Testis (tissue), 3 donors: Measurements from ENCODE around the gene SLC52A1. TPM values are rescaled to one million over a fixed set of nuclear protein-coding genes. Genes with fewer than 3 reads are reported as not detected.
A peak's percentile ranks its signal among the peaks of the same experiment; 100 is the strongest.

ENCODE experiments used
- DNase-seq: peaks from one replicate; pipeline ENCODE4 v3.0.0-alpha.2; 2019
- H3K27ac ChIP-seq, 2 donors: fragments of 200-600 bp; sonication (generic); one replicate each; pipeline ENCODE4 v1.5.1; 2019
- H3K27me3 ChIP-seq: fragments of 200-600 bp; sonication (generic); one replicate; pipeline ENCODE4 v1.5.1; 2019
- H3K36me3 ChIP-seq: fragments of 200-600 bp; sonication (generic); one replicate; pipeline ENCODE4 v1.5.1; 2017; ENCODE audit warnings: low read depth; ENCODE audit errors: missing control alignments
- H3K4me1 ChIP-seq: fragments of 200-600 bp; sonication (generic); one replicate; pipeline ENCODE4 v1.5.1; 2019
- H3K4me3 ChIP-seq, 2 donors: fragments of 200-600 bp; sonication (generic); one replicate each; pipeline ENCODE4 v1.5.1; 2017 to 2019
- H3K9me3 ChIP-seq: fragments of 200-600 bp; sonication (generic); one replicate; pipeline ENCODE4 v1.5.1; 2017
- POLR2A ChIP-seq: fragments of 450-650 bp; IDR thresholded peaks from one replicate; pipeline ENCODE4 v1.6.1; 2017; ENCODE audit warnings: antibody characterized with exemption, mild to moderate bottlenecking, moderate library complexity
- WGBS, 2 donors: methylation state at CpG; one replicate each; pipeline ENCODE4 v1.1.5; 2018; 5-methylcytosine and 5-hydroxymethylcytosine counted together
- intact Hi-C: fragments of 100-400 bp; cut with DNase I; formaldehyde crosslinking; loops from one replicate; pipeline ENCODE4 v1.15.1; 2023; ENCODE audit warnings: low total_unique reads
- polyA plus RNA-seq: library from polyadenylated mRNA; stranded (reverse); fragments of 350-450 nt; fragmentation: Illumina TruSeq; extraction: RNeasy Lipid Tissue Mini Kit (QIAGEN cat#74804); gene quantifications from one replicate; pipeline ENCODE4 v1.2.3, GENCODE V29; 2014; ENCODE audit warnings: low read depth, low replicate concordance; ENCODE audit not compliant: insufficient read depth
- total RNA-seq, 2 donors: library from RNA; depleted of rRNA; stranded (reverse); fragments of >200 nt; gene quantifications; one replicate each; pipeline ENCODE4 v1.2.3, GENCODE V29; 2016
- TF ChIP-seq, protein P1 (sequence below), 3 experiments: fragments of 450-650 bp in 2 of 3; fragments of 200-600 bp in 1 of 3; sonication (generic) in 1 of 3; IDR thresholded peaks; one replicate each; pipeline ENCODE4 v1.5.1; 2016 to 2019; ENCODE audit warnings: antibody characterized with exemption in 3 of 3, mild to moderate bottlenecking in 2 of 3, moderate library complexity in 1 of 3

SLC52A1 gene
- total and polyA plus RNA-seq, 3 donors from 2014 or later: 0.50 to 1.7 (median 0.99) TPM

DNA sequence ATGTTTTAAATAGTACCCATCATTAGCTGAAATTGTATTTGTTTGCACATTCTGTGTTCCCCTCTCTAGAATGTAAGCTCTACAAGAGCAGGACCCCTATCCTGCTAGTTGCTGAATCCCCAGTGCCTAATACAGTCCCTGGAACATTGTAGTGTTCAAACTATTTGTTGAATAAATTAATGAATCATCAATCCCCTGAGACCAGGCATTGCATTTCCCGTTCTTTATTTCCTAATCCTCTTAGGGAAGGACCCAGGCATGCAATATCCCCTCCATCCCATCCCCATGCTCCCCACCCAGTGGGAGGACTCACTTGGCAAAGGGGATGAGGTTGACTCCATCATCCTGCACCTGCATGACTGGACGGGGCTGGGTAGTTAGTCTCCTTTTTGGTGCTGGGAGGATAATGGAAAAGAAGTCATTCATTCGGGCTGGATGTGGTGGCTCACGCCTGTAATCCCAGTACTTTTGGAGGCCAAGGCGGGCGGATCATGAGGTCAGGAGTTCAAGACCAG lies 41.1 kb downstream of the SLC52A1 start:
- H3K4me3 ChIP-seq: no peak overlapping the region
- no peaks in the 10 kb centered on the region for H3K27me3 ChIP-seq
- no peak for DNase-seq
- H3K27ac ChIP-seq: no peak overlapping the region
- 87 to 89% methylated on average over 6 of the region's 6 CpGs for WGBS, 2 donors
- H3K4me1 ChIP-seq: peaks cover 8% of the 10 kb centered on the region
- H3K9me3 ChIP-seq: no peaks in the 10 kb centered on the region
- intact Hi-C loops: no loop called here
- no peak for TF ChIP-seq POLR2A
- TF ChIP-seq, protein P1, sequence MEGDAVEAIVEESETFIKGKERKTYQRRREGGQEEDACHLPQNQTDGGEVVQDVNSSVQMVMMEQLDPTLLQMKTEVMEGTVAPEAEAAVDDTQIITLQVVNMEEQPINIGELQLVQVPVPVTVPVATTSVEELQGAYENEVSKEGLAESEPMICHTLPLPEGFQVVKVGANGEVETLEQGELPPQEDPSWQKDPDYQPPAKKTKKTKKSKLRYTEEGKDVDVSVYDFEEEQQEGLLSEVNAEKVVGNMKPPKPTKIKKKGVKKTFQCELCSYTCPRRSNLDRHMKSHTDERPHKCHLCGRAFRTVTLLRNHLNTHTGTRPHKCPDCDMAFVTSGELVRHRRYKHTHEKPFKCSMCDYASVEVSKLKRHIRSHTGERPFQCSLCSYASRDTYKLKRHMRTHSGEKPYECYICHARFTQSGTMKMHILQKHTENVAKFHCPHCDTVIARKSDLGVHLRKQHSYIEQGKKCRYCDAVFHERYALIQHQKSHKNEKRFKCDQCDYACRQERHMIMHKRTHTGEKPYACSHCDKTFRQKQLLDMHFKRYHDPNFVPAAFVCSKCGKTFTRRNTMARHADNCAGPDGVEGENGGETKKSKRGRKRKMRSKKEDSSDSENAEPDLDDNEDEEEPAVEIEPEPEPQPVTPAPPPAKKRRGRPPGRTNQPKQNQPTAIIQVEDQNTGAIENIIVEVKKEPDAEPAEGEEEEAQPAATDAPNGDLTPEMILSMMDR (IDR thresholded peaks at IDR 0.05): no peak
- no peaks in the 10 kb centered on the region for H3K36me3 ChIP-seq

DNA sequence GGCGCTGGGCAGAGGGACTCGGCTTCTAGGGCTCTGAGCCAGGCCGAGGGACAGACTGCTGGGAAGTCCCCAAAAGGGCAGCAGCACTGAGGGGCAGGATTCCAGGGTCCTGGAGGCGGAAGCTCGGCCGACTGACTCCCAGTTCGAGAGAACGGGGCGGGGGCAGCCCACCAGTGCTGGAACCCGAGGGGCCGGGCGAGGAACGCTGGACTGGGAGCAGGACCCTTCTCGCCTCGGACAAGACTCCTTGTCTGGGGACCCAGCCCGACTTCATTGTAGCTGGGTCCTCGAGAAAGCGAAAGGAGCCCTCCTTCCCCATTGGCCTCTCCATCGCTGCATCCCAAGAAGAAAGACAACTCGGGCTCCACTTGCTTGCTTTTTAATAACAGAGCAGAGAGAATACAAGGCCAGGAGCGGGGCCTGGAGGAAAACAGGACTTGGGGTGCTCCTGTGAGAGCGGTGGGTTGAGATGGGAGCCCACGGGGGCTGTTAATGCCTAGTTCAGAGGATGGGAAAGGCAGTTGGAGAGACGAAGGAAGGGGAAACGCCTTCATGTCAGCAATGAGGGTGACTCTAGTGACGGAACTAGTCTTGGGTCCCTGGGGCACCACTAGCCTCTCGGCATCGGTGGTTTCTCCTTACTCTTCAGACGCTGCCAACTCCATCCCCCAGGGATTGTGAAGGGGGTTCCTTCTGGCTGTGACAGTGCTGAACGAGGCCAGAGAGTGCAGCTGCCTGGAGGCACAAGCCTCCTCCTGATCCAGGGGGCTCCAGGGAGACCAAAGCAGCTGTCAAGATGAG lies 47.3 kb downstream of the SLC52A1 start:
- peaks cover 20% of the 10 kb centered on the region for H3K4me1 ChIP-seq
- no peak for DNase-seq
- no peak for TF ChIP-seq POLR2A
- TF ChIP-seq, protein P1 (IDR thresholded peaks at IDR 0.05): no peak
- intact Hi-C loops: no loop called here
- peak overlapping the region; percentile 91 to 96 for H3K27ac ChIP-seq
- no peaks in the 10 kb centered on the region for H3K36me3 ChIP-seq
- H3K9me3 ChIP-seq: no peaks in the 10 kb centered on the region
- H3K4me3 ChIP-seq: peak overlapping the region; percentile 79 to 84
- WGBS, 2 donors: 1 to 4% methylated on average over 15 to 30 of the region's 30 CpGs
- no peaks in the 10 kb centered on the region for H3K27me3 ChIP-seq

DNA sequence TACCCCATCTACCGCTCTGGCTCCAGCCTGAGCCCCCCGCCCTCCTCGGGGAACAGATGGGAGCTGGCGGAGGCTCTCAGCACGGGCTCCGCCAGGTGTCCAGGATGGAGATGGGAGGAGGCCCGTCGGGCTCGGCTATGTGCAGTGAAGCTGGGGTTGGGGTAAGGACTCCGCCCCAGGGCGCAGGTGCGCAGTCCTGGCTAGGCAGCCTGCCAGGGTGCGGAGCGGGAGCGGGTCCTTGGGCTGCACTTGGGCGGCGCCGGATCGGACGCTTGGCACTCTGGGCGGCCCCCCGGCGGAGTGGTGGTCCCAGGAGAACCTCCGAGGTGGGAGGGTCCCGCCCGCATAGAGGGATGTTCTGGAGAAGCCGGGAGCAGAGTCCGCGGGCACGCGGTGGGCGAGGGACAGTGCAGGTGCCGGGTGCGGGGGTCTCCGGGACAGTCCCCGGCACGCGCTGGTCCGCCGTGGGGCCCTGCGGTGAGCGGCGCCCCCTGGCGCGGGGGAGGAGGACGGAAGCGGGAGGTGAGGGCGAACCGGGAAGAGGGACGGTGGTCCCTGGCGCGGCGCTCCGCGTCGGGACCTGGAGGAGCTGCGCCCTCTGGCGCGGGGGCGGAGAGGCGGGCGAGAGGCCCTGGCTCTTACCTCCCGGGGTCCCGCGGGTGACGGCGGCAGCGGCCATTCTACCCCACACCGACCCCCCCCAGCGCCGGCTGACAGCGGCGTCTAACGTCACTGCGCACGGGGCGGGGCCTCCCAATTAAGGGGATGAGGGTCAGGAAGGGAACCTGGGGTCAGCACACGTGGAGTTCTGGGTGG lies 48.1 kb downstream of the SLC52A1 start, which contains the start of gene CAMTA2:
CAMTA2 (minus strand) TSS at position 725 of the 816 bp plus-strand sequence. CDS start 1,453 bp downstream, outside the sequence.
- intact Hi-C loops: no loop called here
- Histone ChIP-seq H3K9me3 (no peaks in the 10 kb centered on the region), H3K36me3 (no peaks in the 10 kb centered on the region), H3K4me1 (peaks cover 20% of the 10 kb centered on the region), H3K4me3 (peak within 1 kb of the TSS; percentile 79 to 84), H3K27ac (peak within 1 kb of the TSS; percentile 91 to 96), H3K27me3 (no peaks in the 10 kb centered on the region)
- 0 to 1% methylated on average over 28 to 66 of the region's 78 CpGs for WGBS, 2 donors
- peak; percentile 94 for DNase-seq
- TF ChIP-seq, protein P1 (IDR thresholded peaks at IDR 0.05): peak; percentile 49 to 70 (median 67)
- peak; percentile 45 for TF ChIP-seq POLR2A

DNA sequence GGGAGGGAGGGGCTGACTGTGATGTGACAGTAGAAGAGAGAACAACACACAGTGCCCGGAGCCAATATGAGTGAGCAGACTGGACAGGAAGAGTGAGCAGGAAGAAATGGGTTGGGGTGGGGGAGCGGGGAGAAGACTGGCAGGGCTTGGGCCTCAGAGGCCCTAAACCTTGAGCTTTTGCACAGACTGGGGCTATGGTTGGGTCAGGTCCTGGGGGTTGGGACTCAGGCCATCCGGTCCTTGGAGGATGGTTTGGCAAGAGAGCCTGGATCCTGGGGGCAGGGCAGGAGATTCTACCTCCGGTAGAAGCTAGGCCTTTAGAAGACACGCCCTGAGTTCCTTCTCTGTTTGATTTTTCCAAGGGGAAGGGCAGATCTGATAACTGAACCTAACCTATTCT lies 48.8 kb downstream of the SLC52A1 start:
- Histone ChIP-seq H3K4me1 (peaks cover 20% of the 10 kb centered on the region), H3K9me3 (no peaks in the 10 kb centered on the region), H3K27ac (peak overlapping the region; percentile 91 to 96), H3K36me3 (no peaks in the 10 kb centered on the region), H3K27me3 (no peaks in the 10 kb centered on the region), H3K4me3 (peak overlapping the region; percentile 79 to 84)
- intact Hi-C loops: no loop called here
- no peak for DNase-seq
- TF ChIP-seq POLR2A: no peak
- TF ChIP-seq, protein P1 (IDR thresholded peaks at IDR 0.05): no peak
- 30 to 31% methylated on average over 5 of the region's 5 CpGs for whole genome bisulfite sequencing, 2 donors

Other genes starting within 250 kb of the SLC52A1 start
- 1 to 10 TPM in 1 of 2 donors, under 1 TPM in 1; 0.62 to 1.3 TPM for gene VMO1, start 249.1 kb downstream of the SLC52A1 start, total RNA-seq
- gene VMO1, start 249.1 kb downstream of the SLC52A1 start, polyA plus RNA-seq: 0.98 TPM
- not detected for gene GLTPD2, start 246.5 kb downstream of the SLC52A1 start, total RNA-seq
- not detected for gene GLTPD2, start 246.5 kb downstream of the SLC52A1 start, polyA plus RNA-seq
- gene PSMB6, start 239.3 kb downstream of the SLC52A1 start, total RNA-seq: 100 to 1,000 TPM; 101 to 138 TPM
- gene PSMB6, start 239.3 kb downstream of the SLC52A1 start, polyA plus RNA-seq: 191 TPM
- gene PLD2, start 228.3 kb downstream of the SLC52A1 start, total RNA-seq: 10 to 100 TPM; 17.5 to 31.2 TPM
- gene PLD2, start 228.3 kb downstream of the SLC52A1 start, polyA plus RNA-seq: 11.0 TPM
- gene MINK1, start 202.1 kb downstream of the SLC52A1 start, total RNA-seq: 100 to 1,000 TPM; 135 to 142 TPM
- gene MINK1, start 202.1 kb downstream of the SLC52A1 start, polyA plus RNA-seq: 77.4 TPM
- 1 to 10 TPM; 2.8 to 4.1 TPM for gene C17orf107, start 135.9 kb downstream of the SLC52A1 start, total RNA-seq
- gene C17orf107, start 135.9 kb downstream of the SLC52A1 start, polyA plus RNA-seq: 1.5 TPM
- 1 to 10 TPM; 1.4 to 2.6 TPM for gene CHRNE, start 132.3 kb downstream of the SLC52A1 start, total RNA-seq
- 1.4 TPM for gene CHRNE, start 132.3 kb downstream of the SLC52A1 start, polyA plus RNA-seq
- under 1 TPM; 0.12 to 0.47 TPM for gene GP1BA, start 103.1 kb downstream of the SLC52A1 start, total RNA-seq
- 0.88 TPM for gene GP1BA, start 103.1 kb downstream of the SLC52A1 start, polyA plus RNA-seq
- 10 to 100 TPM; 23.7 to 25.9 TPM for gene SLC25A11, start 95.4 kb downstream of the SLC52A1 start, total RNA-seq
- gene SLC25A11, start 95.4 kb downstream of the SLC52A1 start, polyA plus RNA-seq: 24.3 TPM
- gene RNF167, start 95.2 kb downstream of the SLC52A1 start, total RNA-seq: 100 to 1,000 TPM; 110 to 111 TPM
- 211 TPM for gene RNF167, start 95.2 kb downstream of the SLC52A1 start, polyA plus RNA-seq
- gene PFN1, start 86.9 kb downstream of the SLC52A1 start, total RNA-seq: 100 to 1,000 TPM; 257 to 349 TPM
- 244 TPM for gene PFN1, start 86.9 kb downstream of the SLC52A1 start, polyA plus RNA-seq
- gene ENO3, start 84.3 kb downstream of the SLC52A1 start, total RNA-seq: 10 to 100 TPM; 16.4 to 17.2 TPM
- 29.9 TPM for gene ENO3, start 84.3 kb downstream of the SLC52A1 start, polyA plus RNA-seq
- 10 to 100 TPM; 54.9 to 66.1 TPM for gene SPAG7, start 67.6 kb downstream of the SLC52A1 start, total RNA-seq
- 79.5 TPM for gene SPAG7, start 67.6 kb downstream of the SLC52A1 start, polyA plus RNA-seq
- gene CAMTA2, start 47.8 kb downstream of the SLC52A1 start, total RNA-seq: 10 to 100 TPM; 22.4 to 51.3 TPM
- 59.3 TPM for gene CAMTA2, start 47.8 kb downstream of the SLC52A1 start, polyA plus RNA-seq
- 10 to 100 TPM; 32.6 to 53.0 TPM for gene INCA1, start 37.9 kb downstream of the SLC52A1 start, total RNA-seq
- 64.4 TPM for gene INCA1, start 37.9 kb downstream of the SLC52A1 start, polyA plus RNA-seq
- 10 to 100 TPM; 51.1 to 54.1 TPM for gene KIF1C, start 37.5 kb downstream of the SLC52A1 start, total RNA-seq
- 79.9 TPM for gene KIF1C, start 37.5 kb downstream of the SLC52A1 start, polyA plus RNA-seq
- 1 to 10 TPM; 6.4 to 7.2 TPM for gene ZFP3, start 43.0 kb upstream of the SLC52A1 start, total RNA-seq
- gene ZFP3, start 43.0 kb upstream of the SLC52A1 start, polyA plus RNA-seq: 4.6 TPM
- gene ZNF232, start 76.5 kb upstream of the SLC52A1 start, total RNA-seq: 10 to 100 TPM in 1 of 2 donors, 1 to 10 TPM in 1; 8.6 to 21.7 TPM
- gene ZNF232, start 76.5 kb upstream of the SLC52A1 start, polyA plus RNA-seq: 14.4 TPM
- gene USP6, start 80.6 kb upstream of the SLC52A1 start, total RNA-seq: 10 to 100 TPM; 25.1 to 50.4 TPM
- gene USP6, start 80.6 kb upstream of the SLC52A1 start, polyA plus RNA-seq: 19.3 TPM
- 10 to 100 TPM; 31.3 to 41.3 TPM for gene ZNF594, start 156.4 kb upstream of the SLC52A1 start, total RNA-seq
- 5.8 TPM for gene ZNF594, start 156.4 kb upstream of the SLC52A1 start, polyA plus RNA-seq
- gene SCIMP, start 199.4 kb upstream of the SLC52A1 start, total RNA-seq: under 1 TPM; 0.39 to 0.50 TPM
- 2.5 TPM for gene SCIMP, start 199.4 kb upstream of the SLC52A1 start, polyA plus RNA-seq
- gene RABEP1, start 246.9 kb upstream of the SLC52A1 start, total RNA-seq: 10 to 100 TPM; 33.1 to 47.4 TPM
- 23.2 TPM for gene RABEP1, start 246.9 kb upstream of the SLC52A1 start, polyA plus RNA-seq